ENCODE results near the gene PPP1R2B. TPM values are rescaled to one million over a fixed set of nuclear protein-coding genes. Genes with fewer than 3 reads are reported as not detected.

Gene PPP1R2B
- total RNA-seq, 1 donor = 0.09 TPM

- TF ChIP-seq CTCF (IDR thresholded peaks at IDR 0.05; ENCODE audit: insufficient read depth, low read length) = no peak
- H3K4me3 ChIP-seq (ENCODE audit: low read depth, low read length) = no peak overlapping the region
- no peak for DNase-seq (ENCODE audit: low read depth)
These were observed 15.3 kb downstream of the PPP1R2B start for GRCh38 chr5:156865427-156865826.

- no peak for TF ChIP-seq CTCF (IDR thresholded peaks at IDR 0.05; ENCODE audit: insufficient read depth, low read length)
- no peak overlapping the region for H3K4me3 ChIP-seq (ENCODE audit: low read depth, low read length)
- no peak for DNase-seq (ENCODE audit: low read depth)
These were observed 20.4 kb downstream of the PPP1R2B start for GRCh38 chr5:156870498-156870839.

GRCh38 chr5:156871212-156871611 lies 21.1 kb downstream of the PPP1R2B start:
- H3K4me3 ChIP-seq (ENCODE audit: low read depth, low read length) = no peak overlapping the region
- no peak for TF ChIP-seq CTCF (IDR thresholded peaks at IDR 0.05; ENCODE audit: insufficient read depth, low read length)
- DNase-seq (ENCODE audit: low read depth) = no peak

GRCh38 chr5:156879665-156880285 lies 29.7 kb downstream of the PPP1R2B start:
- H3K4me3 ChIP-seq (ENCODE audit: low read depth, low read length) = no peak overlapping the region
- DNase-seq (ENCODE audit: low read depth) = no peak
- TF ChIP-seq CTCF (IDR thresholded peaks at IDR 0.05; ENCODE audit: insufficient read depth, low read length) = no peak

- no peak for TF ChIP-seq CTCF (IDR thresholded peaks at IDR 0.05; ENCODE audit: insufficient read depth, low read length)
- H3K4me3 ChIP-seq (ENCODE audit: low read depth, low read length) = no peak overlapping the region
- no peak for DNase-seq (ENCODE audit: low read depth)
These were observed 33.3 kb downstream of the PPP1R2B start for GRCh38 chr5:156883316-156883875.

- no peak for TF ChIP-seq CTCF (IDR thresholded peaks at IDR 0.05; ENCODE audit: insufficient read depth, low read length)
- no peak for DNase-seq (ENCODE audit: low read depth)
- H3K4me3 ChIP-seq (ENCODE audit: low read depth, low read length) = no peak overlapping the region
These were observed 38.4 kb downstream of the PPP1R2B start for GRCh38 chr5:156888520-156888919.

GRCh38 chr5:156892223-156892622 lies 42.1 kb downstream of the PPP1R2B start:
- no peak for TF ChIP-seq CTCF (IDR thresholded peaks at IDR 0.05; ENCODE audit: insufficient read depth, low read length)
- no peak overlapping the region for H3K4me3 ChIP-seq (ENCODE audit: low read depth, low read length)
- no peak for DNase-seq (ENCODE audit: low read depth)
